NCI-H226 (cell line): ENCODE data around the gene DGCR8.

Source experiments
- DNase-seq: peaks from one replicate; pipeline ENCODE4 v3.0.0-alpha.2; 2015

The DGCR8 gene

DNA sequence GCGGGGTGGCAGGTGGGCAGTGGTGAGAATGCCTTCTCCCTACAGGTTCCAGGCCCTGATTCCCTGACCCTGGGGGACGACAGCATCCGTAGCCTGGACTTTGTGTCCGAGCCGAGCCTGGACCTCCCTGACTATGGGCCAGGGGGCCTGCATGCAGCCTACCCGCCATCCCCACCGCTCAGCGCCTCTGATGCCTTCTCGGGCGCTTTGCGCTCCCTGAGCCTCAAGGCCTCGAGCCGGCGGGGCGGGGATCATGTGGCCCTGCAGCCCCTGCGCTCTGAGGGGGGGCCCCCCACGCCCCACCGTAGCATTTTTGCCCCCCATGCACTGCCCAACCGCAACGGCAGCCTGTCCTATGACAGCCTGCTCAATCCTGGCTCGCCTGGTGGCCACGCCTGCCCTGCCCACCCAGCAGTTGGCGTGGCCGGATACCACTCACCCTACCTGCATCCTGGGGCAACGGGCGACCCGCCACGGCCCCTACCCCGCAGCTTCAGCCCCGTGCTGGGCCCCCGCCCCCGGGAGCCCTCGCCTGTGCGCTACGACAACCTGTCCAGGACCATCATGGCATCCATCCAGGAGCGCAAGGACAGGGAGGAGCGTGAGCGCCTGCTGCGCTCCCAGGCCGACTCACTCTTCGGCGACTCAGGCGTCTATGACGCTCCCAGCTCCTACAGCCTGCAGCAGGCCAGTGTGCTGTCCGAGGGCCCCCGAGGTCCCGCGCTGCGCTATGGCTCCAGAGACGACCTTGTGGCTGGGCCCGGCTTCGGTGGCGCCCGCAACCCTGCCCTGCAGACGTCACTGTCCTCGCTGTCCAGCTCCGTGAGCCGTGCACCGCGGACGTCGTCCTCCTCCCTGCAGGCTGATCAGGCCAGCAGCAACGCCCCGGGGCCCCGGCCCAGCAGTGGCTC, 62.9 kb downstream of the DGCR8 start:
- DNase-seq: no peak

DNA sequence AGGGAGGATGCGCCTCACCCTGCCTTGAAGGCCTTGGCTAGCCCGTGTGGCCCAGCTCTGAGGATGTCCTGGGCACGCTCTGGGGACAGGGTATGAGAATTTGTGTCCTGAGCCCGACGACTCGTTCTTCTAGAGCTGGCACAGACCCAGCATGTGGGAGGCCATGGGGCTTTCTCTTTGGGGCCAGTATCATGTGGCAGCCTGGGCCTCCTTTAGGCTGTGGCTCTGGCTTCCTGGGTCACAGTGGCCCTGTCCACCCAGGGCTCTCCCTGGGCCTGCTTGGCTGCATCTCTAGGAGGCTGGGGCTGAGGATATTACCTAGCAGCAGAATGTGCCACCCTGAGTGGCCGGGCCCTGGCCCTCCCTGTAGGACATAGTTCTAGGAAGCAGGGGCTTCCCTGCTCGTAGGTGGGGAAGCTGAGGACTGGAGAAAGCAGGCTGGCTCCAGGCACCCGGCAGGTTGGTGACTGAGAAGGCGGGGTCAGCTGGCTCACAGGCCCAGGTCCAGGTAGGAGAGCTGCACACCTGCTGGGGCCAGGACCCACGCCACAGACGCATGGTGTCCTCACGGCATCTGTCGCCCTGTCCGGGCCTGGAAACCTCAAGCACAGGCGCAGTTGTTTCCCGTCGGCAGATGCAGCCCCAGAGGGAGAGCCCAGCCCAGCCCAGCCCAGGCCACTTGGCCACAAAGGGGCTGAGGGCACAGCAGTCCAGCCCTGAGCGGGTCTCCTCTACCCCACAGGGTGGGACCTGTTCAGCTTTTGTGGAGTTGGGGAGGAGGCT, 64.0 kb downstream of the DGCR8 start:
- no peak for DNase-seq

DNA sequence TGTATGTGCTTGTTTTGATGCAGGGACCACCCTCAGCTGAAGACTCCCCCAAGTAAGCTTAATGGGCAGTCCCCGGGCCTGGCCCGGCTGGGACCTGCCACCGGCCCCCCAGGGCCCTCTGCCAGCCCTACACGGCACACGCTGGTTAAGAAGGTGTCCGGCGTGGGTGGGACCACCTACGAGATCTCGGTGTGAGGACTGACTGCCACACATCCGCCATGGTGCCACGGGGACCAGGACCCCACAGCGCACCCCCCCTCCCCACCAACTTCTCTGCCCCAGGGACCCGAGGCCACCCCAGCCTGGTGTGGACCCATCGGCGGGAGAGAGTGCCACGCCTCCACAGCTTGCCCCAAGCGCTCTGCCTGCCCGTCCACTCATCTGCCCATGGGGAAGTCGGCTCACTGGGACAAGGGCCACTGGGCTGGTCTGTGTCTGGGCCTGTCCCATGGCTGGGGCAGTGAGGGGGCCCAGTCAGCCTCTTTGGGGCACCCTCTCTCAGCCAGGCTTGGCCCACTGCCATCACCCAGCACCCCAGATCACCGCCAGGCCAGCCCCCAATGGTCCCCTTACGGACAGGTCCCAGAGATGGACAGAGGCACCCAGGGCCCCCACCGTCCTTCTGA, 65.3 kb downstream of the DGCR8 start:
- DNase-seq: no peak

- no peak for DNase-seq
These were observed 65.8 kb downstream of the DGCR8 start for GRCh38 chr22:20145832-20146223.

GRCh38 chr22:20146777-20147176, 66.7 kb downstream of the DGCR8 start:
- DNase-seq: no peak

- DNase-seq: no peak
These were observed 67.4 kb downstream of the DGCR8 start for GRCh38 chr22:20147237-20147988.

- no peak for DNase-seq
These were observed 68.4 kb downstream of the DGCR8 start for GRCh38 chr22:20148414-20148813.

GRCh38 chr22:20149257-20150250, 69.5 kb downstream of the DGCR8 start:
- DNase-seq: no peak

DNA sequence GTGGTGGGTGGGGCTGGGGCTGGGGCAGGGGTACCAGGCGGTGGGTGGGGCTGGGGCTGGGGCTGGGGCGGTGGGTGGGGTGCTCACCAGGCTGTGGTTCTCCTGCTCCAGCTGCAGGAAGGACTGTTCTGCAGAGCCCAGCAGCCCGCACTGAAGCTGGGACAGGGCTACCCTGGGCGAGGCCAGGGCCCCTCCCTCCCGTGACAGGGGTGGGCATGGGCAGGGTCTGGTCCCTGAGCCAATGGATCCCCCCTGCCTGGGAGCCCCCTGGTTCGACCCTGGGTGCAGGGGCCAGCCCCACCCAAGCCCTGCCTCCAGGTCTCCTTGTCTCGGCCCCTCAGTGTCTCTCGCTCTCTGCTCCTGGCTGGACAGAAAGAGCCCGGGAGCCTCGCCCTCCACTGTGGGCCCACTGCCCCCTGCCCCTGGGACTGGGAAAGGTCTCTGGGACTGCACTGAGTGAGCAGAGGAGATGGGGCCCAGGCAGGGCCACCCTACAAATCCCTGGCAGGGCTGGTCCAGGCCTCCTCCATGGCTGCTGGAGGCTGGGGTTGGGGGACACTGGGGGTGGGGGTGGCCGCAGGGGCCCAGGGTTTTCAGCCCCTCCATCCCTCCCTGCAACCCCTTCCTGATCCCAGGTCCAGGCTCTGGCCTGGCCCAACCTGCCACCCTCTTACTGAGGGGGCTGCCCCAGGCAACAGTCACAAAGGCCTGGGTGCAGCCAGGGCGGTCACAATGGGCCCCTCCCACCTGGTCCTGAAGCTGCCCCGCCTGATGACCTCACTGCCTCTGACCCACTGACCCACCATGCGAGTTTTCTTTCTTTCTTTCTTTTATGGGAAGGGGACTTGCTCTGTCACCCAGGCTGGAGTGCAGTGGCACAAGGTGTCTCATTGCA, 70.6 kb downstream of the DGCR8 start, which contains the start of gene CCDC188:
Gene CCDC188 (minus strand): TSS at position 675 of the 895 bp plus-strand sequence. CDS start 69 bp downstream, at position 606.
- no peak for DNase-seq

GRCh38 chr22:20151276-20151588, 71.2 kb downstream of the DGCR8 start:
- no peak for DNase-seq

DNA sequence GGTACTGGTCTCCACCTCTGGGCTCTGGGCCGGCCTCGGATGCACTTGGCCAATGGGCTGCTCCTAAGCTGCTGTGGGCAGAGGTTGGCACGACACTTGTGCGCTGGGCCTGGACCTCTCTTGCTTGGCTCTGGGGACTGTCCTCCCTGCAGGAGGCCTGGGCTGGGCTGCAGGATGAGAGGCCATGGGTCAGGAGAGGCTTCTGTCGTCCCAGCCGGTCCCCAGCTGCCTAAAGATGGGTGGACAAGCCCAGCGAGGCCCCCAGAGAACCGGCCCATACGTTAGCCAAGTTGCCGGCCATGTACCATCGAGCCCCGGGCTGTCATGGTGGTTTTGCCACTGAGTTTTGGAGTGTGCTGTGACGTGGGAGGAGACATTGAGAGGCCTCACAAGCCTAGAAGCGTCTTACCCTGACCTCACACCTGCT, 72.4 kb downstream of the DGCR8 start:
- no peak for DNase-seq

GRCh38 chr22:20153945-20154344, 73.9 kb downstream of the DGCR8 start:
- no peak for DNase-seq

DNA sequence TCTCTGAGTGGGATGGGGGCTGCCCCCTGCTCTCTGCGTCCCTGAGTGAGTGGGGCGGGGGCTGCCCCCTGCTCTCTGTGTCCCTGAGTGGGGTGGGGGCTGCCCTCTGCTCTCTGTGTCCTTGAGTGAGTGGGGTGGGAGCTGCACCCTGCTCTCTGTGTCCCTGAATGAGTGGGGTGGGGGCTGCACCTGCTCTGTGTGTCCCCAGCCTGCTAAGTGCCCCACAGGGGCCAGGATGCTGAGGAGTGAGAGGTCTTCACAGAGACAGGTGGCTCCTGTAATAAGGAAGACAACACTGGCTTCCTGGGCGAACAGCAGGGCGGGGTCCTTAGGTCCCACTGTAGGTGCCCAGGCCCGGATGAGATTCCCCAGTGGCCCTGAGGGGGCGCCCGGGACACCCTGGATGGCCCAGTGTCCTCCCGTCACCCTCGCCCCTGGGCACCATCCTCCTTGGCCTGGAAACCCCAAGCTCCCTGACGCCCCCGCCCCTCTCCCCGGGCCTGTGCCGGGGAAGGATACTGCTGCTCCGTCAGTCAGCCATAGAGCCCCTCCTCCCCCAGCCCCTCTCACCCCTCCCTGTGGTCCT, 74.7 kb downstream of the DGCR8 start:
- no peak for DNase-seq

- DNase-seq: no peak
These were observed 75.4 kb downstream of the DGCR8 start for GRCh38 chr22:20155330-20156041.

GRCh38 chr22:20156042-20156389, 76.0 kb downstream of the DGCR8 start:
- DNase-seq: no peak

DNA sequence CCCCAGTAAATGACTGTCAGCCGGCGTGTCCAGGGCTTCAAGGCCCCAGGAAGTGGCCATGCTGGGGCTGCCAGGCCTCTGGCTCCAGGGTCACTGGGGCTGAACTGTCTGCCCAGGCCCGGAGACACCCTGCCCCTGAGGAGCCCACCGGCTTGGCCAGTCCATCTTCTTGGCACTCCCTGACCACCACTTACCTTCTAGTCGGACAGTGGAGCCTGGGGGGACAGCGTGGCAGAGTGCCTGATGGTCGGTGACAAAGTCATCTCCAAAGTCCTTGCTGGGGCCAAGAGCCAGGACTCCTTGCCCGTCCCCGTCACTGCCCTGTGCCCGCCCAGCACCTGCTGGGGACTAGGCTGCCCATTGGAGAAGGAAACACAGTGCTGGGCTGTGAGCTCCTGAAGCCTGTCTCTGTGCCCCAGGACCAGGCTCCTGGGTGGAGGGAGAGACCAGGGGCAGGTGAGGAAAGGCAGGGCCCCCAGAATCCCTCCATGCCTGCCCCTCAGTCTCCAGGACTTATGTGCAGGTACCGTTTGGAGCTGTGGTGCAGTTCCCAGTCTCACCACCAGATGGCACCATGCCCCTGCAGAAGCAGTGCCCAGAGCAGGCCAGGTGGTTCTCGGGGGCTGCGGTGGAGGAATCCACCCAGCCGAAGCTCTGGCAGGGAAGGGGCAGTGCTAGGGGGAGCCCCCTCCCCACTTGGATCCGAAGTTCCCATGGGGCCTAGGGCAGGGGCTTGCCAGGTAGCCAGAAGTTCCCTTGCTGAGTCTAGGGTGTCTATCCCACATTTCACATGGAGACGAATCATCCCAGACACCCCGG, 76.8 kb downstream of the DGCR8 start:
- peak; percentile 29 for DNase-seq

DNA sequence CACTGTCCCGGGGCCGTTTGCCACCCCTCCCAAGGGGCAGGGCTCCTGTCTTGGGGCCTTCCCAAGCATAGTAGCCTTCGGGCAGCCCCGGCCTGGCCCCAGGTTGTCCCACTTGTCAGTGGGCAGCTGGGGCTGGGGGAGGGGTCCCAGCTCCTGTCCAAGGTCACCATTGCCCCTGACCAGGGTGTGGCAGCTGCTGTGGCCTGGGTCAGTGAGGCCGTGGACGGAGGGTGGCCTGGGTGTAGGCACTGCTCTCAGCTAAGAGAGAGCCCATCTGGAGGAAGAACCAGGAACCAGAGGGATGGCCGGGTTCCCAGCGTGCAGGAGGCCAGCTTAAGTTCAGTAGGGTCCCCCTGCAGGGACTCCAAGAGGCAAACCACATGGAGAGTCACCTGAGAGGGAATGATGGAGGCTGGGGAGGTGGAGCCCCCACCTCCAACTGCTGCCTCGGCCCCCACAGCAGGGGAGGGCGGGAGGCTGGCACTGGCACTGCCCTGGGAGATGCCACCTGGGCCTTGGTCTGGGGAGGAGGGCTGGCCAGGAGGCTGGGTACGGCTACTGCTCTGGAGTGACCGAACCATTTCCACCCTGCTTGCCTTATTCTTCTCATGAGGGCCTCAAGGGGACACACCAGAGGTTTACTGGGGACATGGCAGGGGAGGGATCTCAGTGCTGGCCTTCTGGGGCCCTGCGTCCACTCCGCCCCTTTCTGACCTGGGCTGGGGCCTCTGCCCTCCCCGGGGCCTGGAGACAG, 77.6 kb downstream of the DGCR8 start:
- DNase-seq: no peak
